Measurements from ENCODE around the gene MFSD11.
"Not testable (repeated sequence)": the region's sequence is repeated elsewhere in the genome, so short reads cannot be mapped to it uniquely, and the experiment has no call there.

The MFSD11 gene

DNA sequence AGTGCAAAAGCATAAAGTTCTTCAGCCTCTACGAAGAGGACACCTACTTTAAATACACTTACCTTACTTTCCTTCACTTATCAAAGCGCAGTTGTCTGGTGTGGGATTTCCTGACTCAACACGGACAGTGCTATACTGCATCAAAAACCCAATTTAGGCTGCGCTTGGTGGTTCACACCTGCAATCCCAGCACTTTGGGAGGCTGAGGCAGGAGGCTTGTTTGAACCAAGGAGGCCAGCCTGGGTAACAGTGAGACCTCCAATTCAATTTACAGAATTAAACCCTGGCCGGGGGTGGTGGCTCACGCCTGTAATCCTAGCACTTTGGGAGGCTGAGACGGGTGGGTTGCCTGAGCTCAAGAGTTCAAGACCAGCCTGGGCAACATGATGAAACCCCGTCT lies 15.6 kb upstream of the MFSD11 start:
- no peaks in the 10 kb centered on the region for H3K27me3 ChIP-seq (ENCODE audit: insufficient read depth, low read length, poor library complexity, severe bottlenecking)
- TF ChIP-seq, protein P1, sequence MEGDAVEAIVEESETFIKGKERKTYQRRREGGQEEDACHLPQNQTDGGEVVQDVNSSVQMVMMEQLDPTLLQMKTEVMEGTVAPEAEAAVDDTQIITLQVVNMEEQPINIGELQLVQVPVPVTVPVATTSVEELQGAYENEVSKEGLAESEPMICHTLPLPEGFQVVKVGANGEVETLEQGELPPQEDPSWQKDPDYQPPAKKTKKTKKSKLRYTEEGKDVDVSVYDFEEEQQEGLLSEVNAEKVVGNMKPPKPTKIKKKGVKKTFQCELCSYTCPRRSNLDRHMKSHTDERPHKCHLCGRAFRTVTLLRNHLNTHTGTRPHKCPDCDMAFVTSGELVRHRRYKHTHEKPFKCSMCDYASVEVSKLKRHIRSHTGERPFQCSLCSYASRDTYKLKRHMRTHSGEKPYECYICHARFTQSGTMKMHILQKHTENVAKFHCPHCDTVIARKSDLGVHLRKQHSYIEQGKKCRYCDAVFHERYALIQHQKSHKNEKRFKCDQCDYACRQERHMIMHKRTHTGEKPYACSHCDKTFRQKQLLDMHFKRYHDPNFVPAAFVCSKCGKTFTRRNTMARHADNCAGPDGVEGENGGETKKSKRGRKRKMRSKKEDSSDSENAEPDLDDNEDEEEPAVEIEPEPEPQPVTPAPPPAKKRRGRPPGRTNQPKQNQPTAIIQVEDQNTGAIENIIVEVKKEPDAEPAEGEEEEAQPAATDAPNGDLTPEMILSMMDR (conservative IDR thresholded peaks at IDR 0.05; ENCODE audit: low read length): no peak
- no peak for TF ChIP-seq EZH2phosphoT487 (IDR thresholded peaks at IDR 0.05; ENCODE audit: borderline replicate concordance)
- H3K9me2 ChIP-seq (replicated peaks; ENCODE audit: low read depth, low read length): no peaks in the 10 kb centered on the region
- H3F3A ChIP-seq (ENCODE audit: low read depth): no peaks in the 10 kb centered on the region
- H3K4me2 ChIP-seq (ENCODE audit: low read depth, low read length, poor library complexity, severe bottlenecking): peak overlapping the region; percentile 48
- no peaks in the 10 kb centered on the region for H3K9me3 ChIP-seq (ENCODE audit: insufficient read depth, low read depth, low read length)
- H3K79me2 ChIP-seq (ENCODE audit: insufficient read depth, low read length): peaks cover 66% of the 10 kb centered on the region
- H3K4me3 ChIP-seq (ENCODE audit: low read length, poor library complexity, severe bottlenecking): peak overlapping the region; percentile 42
- no peak overlapping the region for H2AFZ ChIP-seq (ENCODE audit: low read length)
- peak overlapping the region; percentile 52 for H3K9ac ChIP-seq (ENCODE audit: low read depth, low read length, poor library complexity, severe bottlenecking)
- H3K36me3 ChIP-seq (ENCODE audit: insufficient read depth, low read length): peaks cover 56% of the 10 kb centered on the region
- H4K20me1 ChIP-seq (ENCODE audit: insufficient read depth, low read length, poor library complexity, severe bottlenecking): peaks cover 40% of the 10 kb centered on the region
- H3K4me1 ChIP-seq (ENCODE audit: insufficient read depth, low read length, poor library complexity, severe bottlenecking): peaks cover 43% of the 10 kb centered on the region

- not testable (repeated sequence) for H3K9me3 ChIP-seq (ENCODE audit: insufficient read depth, low read depth, low read length); H2AFZ ChIP-seq (ENCODE audit: low read length); H3K27me3 ChIP-seq (ENCODE audit: insufficient read depth, low read length, poor library complexity, severe bottlenecking); H3K9ac ChIP-seq (ENCODE audit: low read depth, low read length, poor library complexity, severe bottlenecking); H3K9me2 ChIP-seq (replicated peaks; ENCODE audit: low read depth, low read length); H3F3A ChIP-seq (ENCODE audit: low read depth)
- H3K4me1 ChIP-seq (ENCODE audit: insufficient read depth, low read length, poor library complexity, severe bottlenecking): peaks cover 49% of the 10 kb centered on the region
- peaks cover 73% of the 10 kb centered on the region for H3K79me2 ChIP-seq (ENCODE audit: insufficient read depth, low read length)
- peak overlapping the region; percentile 99 for H3K4me2 ChIP-seq (ENCODE audit: low read depth, low read length, poor library complexity, severe bottlenecking)
- H3K4me3 ChIP-seq (ENCODE audit: low read length, poor library complexity, severe bottlenecking): peak overlapping the region; percentile 1
- H3K36me3 ChIP-seq (ENCODE audit: insufficient read depth, low read length): peaks cover 52% of the 10 kb centered on the region
- H4K20me1 ChIP-seq (ENCODE audit: insufficient read depth, low read length, poor library complexity, severe bottlenecking): peaks cover 47% of the 10 kb centered on the region
Observed at GRCh38 chr17:76722977-76723376, 14.9 kb upstream of the MFSD11 start.

DNA sequence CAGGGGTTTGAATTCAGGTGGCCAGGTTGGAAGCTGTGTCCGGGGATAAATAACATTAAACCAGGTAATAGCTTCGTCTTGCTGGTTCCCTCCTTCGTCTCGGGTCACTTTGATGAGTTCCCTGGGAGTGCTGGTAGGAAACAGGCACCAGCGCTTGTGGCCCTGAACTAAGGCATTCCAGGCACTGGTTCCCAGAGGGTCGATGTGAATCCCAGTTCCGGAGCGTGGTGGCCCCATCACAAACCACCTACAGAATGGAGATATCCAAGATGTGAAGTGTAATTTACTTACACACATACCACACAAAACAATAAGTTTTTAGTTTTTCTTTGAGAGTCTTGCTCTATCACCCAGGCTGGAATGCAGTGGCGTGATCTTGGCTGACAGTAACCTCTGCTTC lies 14.1 kb upstream of the MFSD11 start:
- Histone ChIP-seq H3K4me2 (ENCODE audit: low read depth, low read length, poor library complexity, severe bottlenecking) (peak overlapping the region; percentile 99), H3K9me2 (replicated peaks; ENCODE audit: low read depth, low read length) (no peaks in the 10 kb centered on the region), H4K20me1 (ENCODE audit: insufficient read depth, low read length, poor library complexity, severe bottlenecking) (peaks cover 49% of the 10 kb centered on the region), H3K36me3 (ENCODE audit: insufficient read depth, low read length) (peaks cover 44% of the 10 kb centered on the region), H3K9me3 (ENCODE audit: insufficient read depth, low read depth, low read length) (no peaks in the 10 kb centered on the region), H3K9ac (ENCODE audit: low read depth, low read length, poor library complexity, severe bottlenecking) (peak overlapping the region; percentile 86), H3K4me1 (ENCODE audit: insufficient read depth, low read length, poor library complexity, severe bottlenecking) (peaks cover 52% of the 10 kb centered on the region), H3F3A (ENCODE audit: low read depth) (0 out of 2 replicates have a peak, but pooled peaks cover 3% of the 10 kb centered on the region), H3K79me2 (ENCODE audit: insufficient read depth, low read length) (peaks cover 81% of the 10 kb centered on the region), H3K27me3 (ENCODE audit: insufficient read depth, low read length, poor library complexity, severe bottlenecking) (no peaks in the 10 kb centered on the region), H3K4me3 (ENCODE audit: low read length, poor library complexity, severe bottlenecking) (peak overlapping the region; percentile 90), H2AFZ (ENCODE audit: low read length) (no peak overlapping the region)
- no peak for TF ChIP-seq EZH2phosphoT487 (IDR thresholded peaks at IDR 0.05; ENCODE audit: borderline replicate concordance)
- TF ChIP-seq, protein P1 (conservative IDR thresholded peaks at IDR 0.05; ENCODE audit: low read length): no peak

DNA sequence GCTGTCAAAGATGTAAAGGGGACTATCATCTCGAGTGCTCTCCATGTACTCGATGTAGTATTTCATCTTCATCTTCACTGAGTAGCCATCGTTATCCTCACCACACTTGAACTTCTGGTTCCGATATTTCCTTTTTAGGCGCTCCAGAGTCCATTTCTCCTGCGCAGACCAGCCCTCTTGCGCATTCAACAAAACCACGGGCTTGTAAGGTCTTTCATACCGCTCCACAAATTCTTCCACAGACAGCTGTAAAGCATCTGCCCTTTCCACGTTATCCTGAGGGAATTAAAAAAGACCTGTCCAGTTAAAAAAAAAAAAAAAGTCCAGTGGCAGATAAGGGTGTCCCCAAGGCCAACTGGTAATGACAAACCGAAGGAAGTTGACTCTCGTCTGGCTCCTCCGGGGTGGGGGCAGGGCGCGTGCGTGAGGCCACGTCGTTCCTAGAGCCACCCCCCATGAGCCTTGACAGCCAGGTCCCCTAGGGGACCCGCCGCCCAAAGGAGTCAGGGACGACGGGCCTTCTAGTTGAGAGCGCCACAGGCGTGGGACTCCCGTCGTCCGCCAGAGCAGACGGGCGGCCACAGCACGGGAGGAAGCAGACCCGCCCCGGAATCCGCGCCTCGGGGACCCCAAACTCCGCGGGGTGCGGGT lies 12.2 kb upstream of the MFSD11 start:
- TF ChIP-seq, protein P1 (conservative IDR thresholded peaks at IDR 0.05; ENCODE audit: low read length): no peak
- no peak for TF ChIP-seq EZH2phosphoT487 (IDR thresholded peaks at IDR 0.05; ENCODE audit: borderline replicate concordance)
- Histone ChIP-seq H3K9ac (ENCODE audit: low read depth, low read length, poor library complexity, severe bottlenecking) (peak overlapping the region; percentile 86), H3K36me3 (ENCODE audit: insufficient read depth, low read length) (peaks cover 29% of the 10 kb centered on the region), H3F3A (ENCODE audit: low read depth) (0 out of 2 replicates have a peak, but pooled peaks cover 3% of the 10 kb centered on the region), H3K9me3 (ENCODE audit: insufficient read depth, low read depth, low read length) (no peaks in the 10 kb centered on the region), H2AFZ (ENCODE audit: low read length) (peak overlapping the region; percentile 75), H3K4me1 (ENCODE audit: insufficient read depth, low read length, poor library complexity, severe bottlenecking) (peaks cover 51% of the 10 kb centered on the region), H3K4me2 (ENCODE audit: low read depth, low read length, poor library complexity, severe bottlenecking) (peak overlapping the region; percentile 99), H3K4me3 (ENCODE audit: low read length, poor library complexity, severe bottlenecking) (peak overlapping the region; percentile 90), H4K20me1 (ENCODE audit: insufficient read depth, low read length, poor library complexity, severe bottlenecking) (peaks cover 61% of the 10 kb centered on the region), H3K79me2 (ENCODE audit: insufficient read depth, low read length) (peaks cover 92% of the 10 kb centered on the region), H3K27me3 (ENCODE audit: insufficient read depth, low read length, poor library complexity, severe bottlenecking) (no peaks in the 10 kb centered on the region), H3K9me2 (replicated peaks; ENCODE audit: low read depth, low read length) (no peaks in the 10 kb centered on the region)

Measured in Loucy (cell line).